Measurements from ENCODE around the gene GNAT1. TPM values are rescaled to one million over a fixed set of nuclear protein-coding genes. Genes with fewer than 3 reads are reported as not detected.
A peak's percentile ranks its signal among the peaks of the same experiment; 100 is the strongest.

GNAT1 gene
- 0.26 TPM in 1 of 2 replicates, not detected in the other for total RNA-seq

DNA sequence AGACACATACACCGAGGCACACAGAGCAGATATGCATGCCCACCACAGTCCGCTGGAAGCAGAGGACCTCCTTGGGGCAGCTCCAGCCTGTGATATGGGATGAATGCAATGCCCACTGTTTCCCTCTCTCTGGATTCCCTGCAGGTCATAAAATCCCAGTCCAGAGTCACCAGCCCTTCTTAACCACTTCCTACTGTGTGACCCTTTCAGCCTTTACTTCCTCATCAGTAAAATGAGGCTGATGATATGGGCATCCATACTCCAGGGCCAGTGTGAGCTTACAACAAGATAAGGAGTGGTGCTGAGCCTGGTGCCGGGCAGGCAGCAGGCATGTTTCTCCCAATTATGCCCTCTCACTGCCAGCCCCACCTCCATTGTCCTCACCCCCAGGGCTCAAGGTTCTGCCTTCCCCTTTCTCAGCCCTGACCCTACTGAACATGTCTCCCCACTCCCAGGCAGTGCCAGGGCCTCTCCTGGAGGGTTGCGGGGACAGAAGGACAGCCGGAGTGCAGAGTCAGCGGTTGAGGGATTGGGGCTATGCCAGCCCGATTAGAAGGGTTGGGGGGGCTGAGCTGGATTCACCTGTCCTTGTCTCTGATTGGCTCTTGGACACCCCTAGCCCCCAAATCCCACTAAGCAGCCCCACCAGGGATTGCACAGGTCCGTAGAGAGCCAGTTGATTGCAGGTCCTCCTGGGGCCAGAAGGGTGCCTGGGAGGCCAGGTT lies at the start of gene GNAT1:
TSS of gene GNAT1 (plus strand) at position 675 of the 725 bp plus-strand sequence. CDS start 116 bp downstream, outside the sequence.
- Histone ChIP-seq H3K4me3 (ENCODE audit: low read depth, low read length) (no peak within 1 kb of the TSS), H3K36me3 (ENCODE audit: control insufficient read depth, insufficient read depth, low read length) (peaks cover 10% of the 10 kb centered on the region), H3K27me3 (ENCODE audit: control insufficient read depth, insufficient read depth, low read length) (peaks cover 18% of the 10 kb centered on the region)
- TF ChIP-seq, protein P1, sequence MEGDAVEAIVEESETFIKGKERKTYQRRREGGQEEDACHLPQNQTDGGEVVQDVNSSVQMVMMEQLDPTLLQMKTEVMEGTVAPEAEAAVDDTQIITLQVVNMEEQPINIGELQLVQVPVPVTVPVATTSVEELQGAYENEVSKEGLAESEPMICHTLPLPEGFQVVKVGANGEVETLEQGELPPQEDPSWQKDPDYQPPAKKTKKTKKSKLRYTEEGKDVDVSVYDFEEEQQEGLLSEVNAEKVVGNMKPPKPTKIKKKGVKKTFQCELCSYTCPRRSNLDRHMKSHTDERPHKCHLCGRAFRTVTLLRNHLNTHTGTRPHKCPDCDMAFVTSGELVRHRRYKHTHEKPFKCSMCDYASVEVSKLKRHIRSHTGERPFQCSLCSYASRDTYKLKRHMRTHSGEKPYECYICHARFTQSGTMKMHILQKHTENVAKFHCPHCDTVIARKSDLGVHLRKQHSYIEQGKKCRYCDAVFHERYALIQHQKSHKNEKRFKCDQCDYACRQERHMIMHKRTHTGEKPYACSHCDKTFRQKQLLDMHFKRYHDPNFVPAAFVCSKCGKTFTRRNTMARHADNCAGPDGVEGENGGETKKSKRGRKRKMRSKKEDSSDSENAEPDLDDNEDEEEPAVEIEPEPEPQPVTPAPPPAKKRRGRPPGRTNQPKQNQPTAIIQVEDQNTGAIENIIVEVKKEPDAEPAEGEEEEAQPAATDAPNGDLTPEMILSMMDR (IDR thresholded peaks at IDR 0.05; ENCODE audit: insufficient read depth, low read length, severe bottlenecking), result no peak
- peak; percentile 17 for DNase-seq (ENCODE audit: low read depth)
- no peak for FAIRE-seq

DNA sequence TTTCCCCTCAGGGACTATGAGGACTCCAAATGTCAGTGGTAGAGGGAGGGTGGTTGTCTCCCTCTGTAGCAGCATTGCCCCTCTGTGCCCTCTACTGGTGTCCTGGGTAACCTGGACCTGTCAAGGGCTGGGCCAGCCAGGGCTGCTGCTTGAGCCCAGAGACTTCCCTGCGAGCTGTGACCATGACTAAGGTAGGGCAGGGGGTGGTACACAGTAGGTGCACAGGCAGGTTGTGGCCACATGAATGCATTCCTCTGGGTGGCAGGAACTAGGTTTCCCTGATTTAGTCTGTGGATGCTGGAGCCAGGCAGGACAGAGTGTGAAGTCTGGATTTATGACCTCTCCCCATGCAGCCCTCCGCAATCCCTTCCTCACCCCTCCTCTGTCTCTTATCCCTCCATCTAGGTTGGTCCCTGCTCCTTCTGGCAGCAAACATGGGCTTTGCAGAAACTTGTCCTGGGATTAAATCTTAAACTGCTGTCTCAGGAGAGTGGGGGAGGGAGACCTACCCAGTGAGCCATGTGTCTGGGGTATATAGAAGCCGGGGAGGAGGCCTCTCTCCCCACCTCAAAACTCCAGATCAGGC lies 45.0 kb upstream of the GNAT1 start:
- peak; percentile 79 for FAIRE-seq
- DNase-seq (ENCODE audit: low read depth), result peak; percentile 79
- no peaks in the 10 kb centered on the region for H3K36me3 ChIP-seq (ENCODE audit: control insufficient read depth, insufficient read depth, low read length)

DNA sequence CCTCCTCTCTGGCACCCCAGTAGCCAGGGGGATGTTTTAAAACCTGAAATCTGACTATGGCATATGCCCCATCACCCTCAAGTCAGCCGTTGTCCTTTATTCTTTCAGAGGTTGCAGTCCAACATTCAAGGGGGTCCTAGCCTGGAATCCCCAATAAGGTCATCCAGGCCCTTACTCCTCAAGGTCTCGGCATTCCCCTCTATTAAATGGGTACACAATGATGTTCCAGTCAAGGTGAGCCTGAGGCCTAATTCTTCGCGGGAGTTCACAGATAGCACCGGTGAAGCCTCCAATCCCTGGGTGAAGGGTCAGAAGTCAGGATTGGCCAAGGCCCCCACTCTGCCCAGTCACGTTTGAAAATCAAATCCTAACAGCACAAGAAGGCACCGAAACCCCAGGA lies 44.4 kb upstream of the GNAT1 start:
- H3K27me3 ChIP-seq (ENCODE audit: control insufficient read depth, insufficient read depth, low read length), result no peaks in the 10 kb centered on the region
- FAIRE-seq (no peak), DNase-seq (ENCODE audit: low read depth) (no peak)
- TF ChIP-seq, protein P1 (IDR thresholded peaks at IDR 0.05; ENCODE audit: insufficient read depth, low read length, severe bottlenecking), result no peak
- no peaks in the 10 kb centered on the region for H3K36me3 ChIP-seq (ENCODE audit: control insufficient read depth, insufficient read depth, low read length)
- no peak overlapping the region for H3K4me3 ChIP-seq (ENCODE audit: low read depth, low read length)

More for the DNA sequence above, 45.0 kb upstream of the GNAT1 start:
- no peaks in the 10 kb centered on the region for H3K27me3 ChIP-seq (ENCODE audit: control insufficient read depth, insufficient read depth, low read length)
- no peak overlapping the region for H3K4me3 ChIP-seq (ENCODE audit: low read depth, low read length)
- TF ChIP-seq, protein P1 (IDR thresholded peaks at IDR 0.05; ENCODE audit: insufficient read depth, low read length, severe bottlenecking), result peak; percentile 39

DNA sequence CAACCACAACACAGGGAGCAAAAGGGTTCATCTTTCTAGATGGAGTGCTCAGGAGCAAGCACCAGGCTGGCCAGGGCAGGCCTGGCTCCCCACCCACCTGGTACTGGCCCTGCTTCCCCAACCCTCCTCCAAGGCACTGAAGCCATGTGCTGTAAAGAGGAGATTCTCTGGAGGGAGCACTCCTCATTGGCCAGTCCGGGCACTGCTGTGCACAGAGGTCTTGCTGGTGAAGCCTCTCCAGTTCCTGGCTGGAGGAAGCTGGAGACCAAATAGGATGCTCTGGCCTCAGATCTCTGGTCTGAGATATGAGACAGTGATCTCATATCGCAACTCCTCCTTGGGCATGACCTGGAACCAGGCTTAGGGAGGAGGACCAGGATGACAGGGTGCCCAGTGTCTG lies 44.0 kb upstream of the GNAT1 start:
- no peak for DNase-seq (ENCODE audit: low read depth)
- H3K4me3 ChIP-seq (ENCODE audit: low read depth, low read length), result no peak overlapping the region
- FAIRE-seq, result peak; percentile 43
- no peaks in the 10 kb centered on the region for H3K27me3 ChIP-seq (ENCODE audit: control insufficient read depth, insufficient read depth, low read length)
- no peaks in the 10 kb centered on the region for H3K36me3 ChIP-seq (ENCODE audit: control insufficient read depth, insufficient read depth, low read length)
- TF ChIP-seq, protein P1 (IDR thresholded peaks at IDR 0.05; ENCODE audit: insufficient read depth, low read length, severe bottlenecking), result no peak

DNA sequence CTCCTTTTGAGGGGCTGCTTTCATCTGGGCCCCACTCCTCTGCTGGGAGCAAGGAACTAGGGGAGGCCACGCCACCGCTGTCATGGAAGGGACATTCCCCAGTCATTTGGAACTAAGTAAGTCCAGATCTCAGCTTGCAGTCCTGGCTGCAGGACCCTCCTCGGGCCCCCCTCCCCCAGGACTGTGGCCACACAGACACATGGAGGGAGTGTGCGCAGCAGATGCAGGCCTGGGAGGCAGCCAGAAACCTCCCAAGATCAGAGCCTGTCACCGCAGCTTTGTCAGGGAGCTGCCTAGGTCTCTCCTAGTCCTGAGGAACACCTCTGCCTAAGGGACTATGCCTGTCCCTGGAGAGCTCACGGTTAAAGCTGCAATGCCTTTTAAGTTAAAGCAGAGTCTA lies 43.5 kb upstream of the GNAT1 start:
- TF ChIP-seq, protein P1 (IDR thresholded peaks at IDR 0.05; ENCODE audit: insufficient read depth, low read length, severe bottlenecking), result no peak
- DNase-seq (ENCODE audit: low read depth), result no peak
- no peaks in the 10 kb centered on the region for H3K27me3 ChIP-seq (ENCODE audit: control insufficient read depth, insufficient read depth, low read length)
- no peak for FAIRE-seq
- H3K36me3 ChIP-seq (ENCODE audit: control insufficient read depth, insufficient read depth, low read length), result no peaks in the 10 kb centered on the region
- no peak overlapping the region for H3K4me3 ChIP-seq (ENCODE audit: low read depth, low read length)

Data from bronchial epithelial cell (primary cell).